ENCODE measurements around the gene MYH14. TPM values are rescaled to one million over a fixed set of nuclear protein-coding genes. Genes with fewer than 3 reads are reported as not detected.
A peak's percentile ranks its signal among the peaks of the same experiment; 100 is the strongest.

The MYH14 gene
- total RNA-seq, 1 donor from 2014 or later, result not detected

DNA sequence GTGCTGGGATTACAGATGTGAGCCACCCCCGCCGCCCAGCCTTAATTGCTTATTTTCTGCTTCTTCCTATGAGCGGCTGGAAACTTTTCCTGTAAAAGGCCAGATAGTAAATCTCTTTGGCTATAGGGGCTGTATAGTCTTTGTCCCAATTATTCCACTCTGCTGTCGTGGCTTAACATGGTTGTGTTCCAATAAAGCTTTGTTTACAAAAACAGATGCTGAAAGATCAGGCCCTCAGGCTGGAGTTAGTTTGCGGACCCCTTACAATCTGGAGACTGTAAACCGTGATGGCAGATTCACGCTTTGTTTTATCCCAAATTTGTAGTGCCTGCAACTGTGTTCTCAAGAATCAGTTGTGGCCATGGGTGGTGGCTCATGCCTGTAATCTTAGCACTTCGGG lies 115.0 kb downstream of the MYH14 start:
- Mint-ChIP-seq H3K27me3 (ENCODE audit: unreplicated experiment) (peaks cover 32% of the 10 kb centered on the region), H3K36me3 (ENCODE audit: low read depth, unreplicated experiment) (peaks cover 34% of the 10 kb centered on the region), H3K27ac (ENCODE audit: unreplicated experiment) (no peak overlapping the region), H3K4me1 (ENCODE audit: unreplicated experiment) (no peaks in the 10 kb centered on the region), H3K9me3 (ENCODE audit: unreplicated experiment) (peaks cover 37% of the 10 kb centered on the region), H3K4me3 (ENCODE audit: unreplicated experiment) (no peak overlapping the region)
- DNase-seq (ENCODE audit: low spot score), result no peak
- TF ChIP-seq, protein P1, sequence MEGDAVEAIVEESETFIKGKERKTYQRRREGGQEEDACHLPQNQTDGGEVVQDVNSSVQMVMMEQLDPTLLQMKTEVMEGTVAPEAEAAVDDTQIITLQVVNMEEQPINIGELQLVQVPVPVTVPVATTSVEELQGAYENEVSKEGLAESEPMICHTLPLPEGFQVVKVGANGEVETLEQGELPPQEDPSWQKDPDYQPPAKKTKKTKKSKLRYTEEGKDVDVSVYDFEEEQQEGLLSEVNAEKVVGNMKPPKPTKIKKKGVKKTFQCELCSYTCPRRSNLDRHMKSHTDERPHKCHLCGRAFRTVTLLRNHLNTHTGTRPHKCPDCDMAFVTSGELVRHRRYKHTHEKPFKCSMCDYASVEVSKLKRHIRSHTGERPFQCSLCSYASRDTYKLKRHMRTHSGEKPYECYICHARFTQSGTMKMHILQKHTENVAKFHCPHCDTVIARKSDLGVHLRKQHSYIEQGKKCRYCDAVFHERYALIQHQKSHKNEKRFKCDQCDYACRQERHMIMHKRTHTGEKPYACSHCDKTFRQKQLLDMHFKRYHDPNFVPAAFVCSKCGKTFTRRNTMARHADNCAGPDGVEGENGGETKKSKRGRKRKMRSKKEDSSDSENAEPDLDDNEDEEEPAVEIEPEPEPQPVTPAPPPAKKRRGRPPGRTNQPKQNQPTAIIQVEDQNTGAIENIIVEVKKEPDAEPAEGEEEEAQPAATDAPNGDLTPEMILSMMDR (IDR thresholded peaks at IDR 0.05; ENCODE audit: unreplicated experiment), result no peak

DNA sequence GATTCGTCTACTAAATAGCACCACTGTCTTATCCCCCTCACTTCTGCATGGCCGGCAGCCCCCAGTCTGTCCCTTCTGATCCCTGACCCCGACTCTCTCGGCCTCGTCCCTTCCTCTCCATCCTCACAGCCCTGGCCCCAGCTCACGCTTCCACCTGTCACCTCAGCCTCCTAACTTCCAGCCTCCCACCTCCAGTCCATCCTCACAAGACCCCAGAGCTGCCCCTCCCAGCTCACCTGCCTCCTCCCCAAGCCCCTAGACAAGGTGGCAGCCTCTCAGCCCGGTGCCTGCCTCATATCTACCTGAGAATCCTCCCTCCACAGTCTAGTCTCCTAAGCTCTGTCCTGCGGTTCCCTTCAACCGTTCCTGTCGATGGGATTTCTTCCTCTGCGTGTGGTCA lies 115.7 kb downstream of the MYH14 start:
- peaks cover 26% of the 10 kb centered on the region for H3K27me3 Mint-ChIP-seq (ENCODE audit: unreplicated experiment)
- DNase-seq (ENCODE audit: low spot score), result no peak
- TF ChIP-seq, protein P1 (IDR thresholded peaks at IDR 0.05; ENCODE audit: unreplicated experiment), result no peak
- H3K4me3 Mint-ChIP-seq (ENCODE audit: unreplicated experiment), result no peak overlapping the region
- H3K27ac Mint-ChIP-seq (ENCODE audit: unreplicated experiment), result no peak overlapping the region
- H3K4me1 Mint-ChIP-seq (ENCODE audit: unreplicated experiment), result no peaks in the 10 kb centered on the region
- H3K36me3 Mint-ChIP-seq (ENCODE audit: low read depth, unreplicated experiment), result peaks cover 40% of the 10 kb centered on the region
- peaks cover 38% of the 10 kb centered on the region for H3K9me3 Mint-ChIP-seq (ENCODE audit: unreplicated experiment)

- TF ChIP-seq, protein P1 (IDR thresholded peaks at IDR 0.05; ENCODE audit: unreplicated experiment), result no peak
Observed at GRCh38 chr19:50320051-50320450, 116.6 kb downstream of the MYH14 start.

GRCh38 chr19:50320596-50320995 lies 117.2 kb downstream of the MYH14 start:
- DNase-seq (ENCODE audit: low spot score), result no peak

More at GRCh38 chr19:50320051-50320450, 116.6 kb downstream of the MYH14 start:
- DNase-seq (ENCODE audit: low spot score), result no peak
- no peak overlapping the region for H3K27ac Mint-ChIP-seq (ENCODE audit: unreplicated experiment)
- H3K27me3 Mint-ChIP-seq (ENCODE audit: unreplicated experiment), result peaks cover 31% of the 10 kb centered on the region
- H3K9me3 Mint-ChIP-seq (ENCODE audit: unreplicated experiment), result peaks cover 46% of the 10 kb centered on the region
- no peak overlapping the region for H3K4me3 Mint-ChIP-seq (ENCODE audit: unreplicated experiment)
- H3K4me1 Mint-ChIP-seq (ENCODE audit: unreplicated experiment), result no peaks in the 10 kb centered on the region
- peaks cover 41% of the 10 kb centered on the region for H3K36me3 Mint-ChIP-seq (ENCODE audit: low read depth, unreplicated experiment)

DNA sequence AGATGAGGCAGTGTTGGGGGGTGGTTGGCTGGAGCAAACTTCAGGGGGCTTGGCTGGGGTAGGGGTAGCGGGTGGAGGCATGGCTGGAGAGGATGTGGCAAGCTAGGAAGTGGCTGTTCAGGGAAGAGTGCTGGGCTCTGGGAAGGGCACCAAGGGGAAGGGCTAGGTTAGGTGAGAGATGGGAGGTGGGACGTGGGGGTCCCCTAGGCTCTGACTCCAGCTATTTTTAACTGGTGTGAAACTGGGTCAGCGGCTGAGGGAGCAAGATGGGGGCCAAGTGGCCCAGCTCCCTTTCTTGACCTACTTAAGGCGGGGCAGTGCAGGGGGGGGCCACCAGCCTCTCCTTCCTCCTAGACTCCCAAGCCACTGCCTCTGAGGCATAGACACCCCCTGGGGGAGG lies 118.4 kb downstream of the MYH14 start:
- TF ChIP-seq, protein P1 (IDR thresholded peaks at IDR 0.05; ENCODE audit: unreplicated experiment), result no peak
- H3K27me3 Mint-ChIP-seq (ENCODE audit: unreplicated experiment), result peaks cover 31% of the 10 kb centered on the region
- H3K9me3 Mint-ChIP-seq (ENCODE audit: unreplicated experiment), result peaks cover 50% of the 10 kb centered on the region
- no peak overlapping the region for H3K27ac Mint-ChIP-seq (ENCODE audit: unreplicated experiment)
- H3K4me1 Mint-ChIP-seq (ENCODE audit: unreplicated experiment), result no peaks in the 10 kb centered on the region
- peaks cover 43% of the 10 kb centered on the region for H3K36me3 Mint-ChIP-seq (ENCODE audit: low read depth, unreplicated experiment)
- no peak for DNase-seq (ENCODE audit: low spot score)
- no peak overlapping the region for H3K4me3 Mint-ChIP-seq (ENCODE audit: unreplicated experiment)

More at GRCh38 chr19:50320596-50320995, 117.2 kb downstream of the MYH14 start:
- peak overlapping the region; percentile 42 for H3K27ac Mint-ChIP-seq (ENCODE audit: unreplicated experiment)
- TF ChIP-seq, protein P1 (IDR thresholded peaks at IDR 0.05; ENCODE audit: unreplicated experiment), result no peak
- no peak overlapping the region for H3K4me3 Mint-ChIP-seq (ENCODE audit: unreplicated experiment)
- H3K27me3 Mint-ChIP-seq (ENCODE audit: unreplicated experiment), result peaks cover 31% of the 10 kb centered on the region
- H3K36me3 Mint-ChIP-seq (ENCODE audit: low read depth, unreplicated experiment), result peaks cover 40% of the 10 kb centered on the region
- peaks cover 46% of the 10 kb centered on the region for H3K9me3 Mint-ChIP-seq (ENCODE audit: unreplicated experiment)
- H3K4me1 Mint-ChIP-seq (ENCODE audit: unreplicated experiment), result no peaks in the 10 kb centered on the region

All from endothelial cell (in vitro differentiated cells).